ENCODE data around the gene ACTR10.

GRCh38 chr14:58167057-58167456 lies 32.9 kb upstream of the ACTR10 start:
- TF ChIP-seq FOXM1 (IDR thresholded peaks at IDR 0.05; ENCODE audit: borderline replicate concordance, low read depth) (no peak), MAX (IDR thresholded peaks at IDR 0.05) (no peak), REST (IDR thresholded peaks at IDR 0.05; ENCODE audit: low read depth) (no peak), TEAD4 (IDR thresholded peaks at IDR 0.05) (no peak), TAF1 (IDR thresholded peaks at IDR 0.05; ENCODE audit: low read depth) (no peak), EP300 (IDR thresholded peaks at IDR 0.05; ENCODE audit: borderline replicate concordance) (no peak), RAD21 (IDR thresholded peaks at IDR 0.05; ENCODE audit: low read depth) (no peak), EGR1 (IDR thresholded peaks at IDR 0.05) (no peak), CREB1 (IDR thresholded peaks at IDR 0.05; ENCODE audit: low read depth) (no peak), ZBTB7A (IDR thresholded peaks at IDR 0.05; ENCODE audit: low read depth) (no peak), TCF12 (IDR thresholded peaks at IDR 0.05; ENCODE audit: low read depth) (no peak), USF1 (IDR thresholded peaks at IDR 0.05) (no peak)

Data from Ishikawa (cell line).